HCT116 (cell line): ENCODE measurements around the gene BCAS2.

ENCODE experiments used
- EGR1 ChIP-seq: IDR thresholded peaks from 2 replicates; pipeline ENCODE4 v1.6.1; 2012; ENCODE audit warnings: low read depth
- FOSL1 ChIP-seq: IDR thresholded peaks from 2 replicates; pipeline ENCODE4 v1.6.1; 2012; ENCODE audit warnings: low read depth
- POLR2A ChIP-seq: IDR thresholded peaks from 2 replicates; pipeline ENCODE4 v1.7.0; 2011; ENCODE audit warnings: borderline replicate concordance; ENCODE audit not compliant: insufficient read depth, insufficient read length; ENCODE audit errors: extremely low read depth
- POLR2AphosphoS5 ChIP-seq: IDR thresholded peaks from 2 replicates; pipeline ENCODE4 v1.6.1; 2011; ENCODE audit warnings: mild to moderate bottlenecking, low read depth, low read length, moderate library complexity
- TF ChIP-seq, protein P1 (sequence below), 3 experiments: fragments of 200-600 bp in 1 of 3; sonication (generic) in 1 of 3; IDR thresholded peaks in 2 of 3; conservative IDR thresholded peaks in 1 of 3; 2 replicates each; pipeline ENCODE4 v1.5.1; 2012 to 2017; ENCODE audit warnings: low read depth in 2 of 3, low read length in 2 of 3, antibody characterized with exemption in 1 of 3, borderline replicate concordance in 1 of 3, control low read depth in 1 of 3, mild to moderate bottlenecking in 1 of 3, mixed read lengths in 1 of 3, mixed run types in 1 of 3, moderate library complexity in 1 of 3; ENCODE audit not compliant: insufficient read depth in 1 of 3

DNA sequence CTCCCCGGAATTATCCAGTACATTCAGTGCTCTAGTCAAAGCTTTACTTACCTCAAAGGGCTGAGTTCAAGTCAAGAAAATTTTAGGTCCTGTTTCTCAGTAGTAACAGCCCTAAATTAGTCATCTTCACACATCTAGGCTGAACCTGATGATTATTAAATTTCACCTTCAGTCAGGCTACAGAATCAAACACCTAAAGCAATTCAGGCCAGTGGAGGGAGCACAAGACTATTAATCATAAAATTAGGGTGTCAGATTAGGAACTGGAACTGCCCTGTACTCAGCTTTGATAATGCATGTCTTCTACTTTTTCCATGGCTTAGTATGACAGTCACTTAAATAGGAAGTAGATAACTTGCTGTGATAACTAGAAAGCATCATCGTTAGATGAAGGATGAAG is 28.4 kb upstream of the BCAS2 start:
- TF ChIP-seq POLR2A (no peak), EGR1 (no peak), FOSL1 (no peak), POLR2AphosphoS5 (no peak)
- TF ChIP-seq, protein P1, sequence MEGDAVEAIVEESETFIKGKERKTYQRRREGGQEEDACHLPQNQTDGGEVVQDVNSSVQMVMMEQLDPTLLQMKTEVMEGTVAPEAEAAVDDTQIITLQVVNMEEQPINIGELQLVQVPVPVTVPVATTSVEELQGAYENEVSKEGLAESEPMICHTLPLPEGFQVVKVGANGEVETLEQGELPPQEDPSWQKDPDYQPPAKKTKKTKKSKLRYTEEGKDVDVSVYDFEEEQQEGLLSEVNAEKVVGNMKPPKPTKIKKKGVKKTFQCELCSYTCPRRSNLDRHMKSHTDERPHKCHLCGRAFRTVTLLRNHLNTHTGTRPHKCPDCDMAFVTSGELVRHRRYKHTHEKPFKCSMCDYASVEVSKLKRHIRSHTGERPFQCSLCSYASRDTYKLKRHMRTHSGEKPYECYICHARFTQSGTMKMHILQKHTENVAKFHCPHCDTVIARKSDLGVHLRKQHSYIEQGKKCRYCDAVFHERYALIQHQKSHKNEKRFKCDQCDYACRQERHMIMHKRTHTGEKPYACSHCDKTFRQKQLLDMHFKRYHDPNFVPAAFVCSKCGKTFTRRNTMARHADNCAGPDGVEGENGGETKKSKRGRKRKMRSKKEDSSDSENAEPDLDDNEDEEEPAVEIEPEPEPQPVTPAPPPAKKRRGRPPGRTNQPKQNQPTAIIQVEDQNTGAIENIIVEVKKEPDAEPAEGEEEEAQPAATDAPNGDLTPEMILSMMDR (IDR thresholded peaks at IDR 0.05 in 2 of 3, conservative IDR thresholded peaks at IDR 0.05 in 1 of 3; ENCODE audit: borderline replicate concordance in 1 of 3, insufficient read depth in 1 of 3, low read depth in 2 of 3, low read length in 2 of 3): no peak
